AG09319 (cell line): ENCODE measurements around the gene RNF167.
"Not testable (repeated sequence)": the region's sequence is repeated elsewhere in the genome, so short reads cannot be mapped to it uniquely, and the experiment has no call there.

Experiments used
- DNase-seq: peaks from one replicate; pipeline ENCODE4 v3.0.0-alpha.2; 2010; ENCODE audit warnings: low read depth; ENCODE audit errors: extremely low read depth
- TF ChIP-seq, protein P1 (sequence below): IDR thresholded peaks from 2 replicates; pipeline ENCODE4 v1.5.1; 2011; ENCODE audit warnings: low read depth, mild to moderate bottlenecking, inconsistent platforms, low read length, moderate library complexity

Gene RNF167

DNA sequence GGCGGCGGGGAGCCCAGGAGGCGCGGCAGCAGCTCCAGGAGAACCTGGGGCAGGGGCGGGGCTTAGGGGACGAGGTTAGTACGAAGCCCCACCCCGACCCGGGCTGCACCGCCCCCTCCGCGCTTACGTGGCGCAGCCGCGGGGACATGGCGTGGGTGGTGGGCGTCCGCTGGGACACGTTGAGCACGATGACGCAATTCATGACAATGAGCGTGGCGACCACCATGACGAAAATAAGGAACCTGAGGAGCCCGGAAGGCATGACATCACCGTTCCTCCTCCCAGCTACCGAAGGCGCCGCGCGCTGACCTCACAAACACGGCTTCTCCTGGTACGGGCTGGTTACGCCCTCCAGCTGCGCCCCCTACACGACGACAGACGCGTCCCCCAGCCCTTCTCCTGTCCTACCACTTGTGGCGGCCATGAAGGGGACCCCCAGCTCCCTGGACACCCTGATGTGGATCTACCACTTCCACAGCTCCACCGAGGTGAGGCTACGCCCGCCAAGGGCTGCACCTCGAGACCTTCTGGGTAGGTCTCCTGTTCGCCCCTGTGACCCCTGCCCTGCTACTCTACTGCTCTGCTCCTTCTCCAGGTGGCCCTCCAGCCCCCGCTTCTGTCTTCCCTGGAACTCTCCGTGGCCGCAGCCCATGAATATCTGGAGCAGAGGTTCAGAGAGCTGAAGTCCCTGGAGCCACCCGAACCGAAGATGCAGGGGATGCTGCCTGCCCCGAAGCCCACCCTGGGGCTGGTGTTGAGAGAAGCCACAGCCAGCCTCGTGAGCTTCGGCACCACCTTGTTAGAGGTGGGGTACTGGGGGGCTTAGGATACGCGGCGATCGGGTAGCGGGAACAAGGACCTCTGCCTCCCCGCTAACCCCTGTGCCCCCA is 40.5 kb upstream of the RNF167 start, which contains the start of gene C17orf107:
TSS of gene C17orf107 (plus strand) at position 196 of the 890 bp plus-strand sequence. CDS start at position 423, 227 bp downstream.
- DNase-seq, result peak; percentile 28
- TF ChIP-seq, protein P1, sequence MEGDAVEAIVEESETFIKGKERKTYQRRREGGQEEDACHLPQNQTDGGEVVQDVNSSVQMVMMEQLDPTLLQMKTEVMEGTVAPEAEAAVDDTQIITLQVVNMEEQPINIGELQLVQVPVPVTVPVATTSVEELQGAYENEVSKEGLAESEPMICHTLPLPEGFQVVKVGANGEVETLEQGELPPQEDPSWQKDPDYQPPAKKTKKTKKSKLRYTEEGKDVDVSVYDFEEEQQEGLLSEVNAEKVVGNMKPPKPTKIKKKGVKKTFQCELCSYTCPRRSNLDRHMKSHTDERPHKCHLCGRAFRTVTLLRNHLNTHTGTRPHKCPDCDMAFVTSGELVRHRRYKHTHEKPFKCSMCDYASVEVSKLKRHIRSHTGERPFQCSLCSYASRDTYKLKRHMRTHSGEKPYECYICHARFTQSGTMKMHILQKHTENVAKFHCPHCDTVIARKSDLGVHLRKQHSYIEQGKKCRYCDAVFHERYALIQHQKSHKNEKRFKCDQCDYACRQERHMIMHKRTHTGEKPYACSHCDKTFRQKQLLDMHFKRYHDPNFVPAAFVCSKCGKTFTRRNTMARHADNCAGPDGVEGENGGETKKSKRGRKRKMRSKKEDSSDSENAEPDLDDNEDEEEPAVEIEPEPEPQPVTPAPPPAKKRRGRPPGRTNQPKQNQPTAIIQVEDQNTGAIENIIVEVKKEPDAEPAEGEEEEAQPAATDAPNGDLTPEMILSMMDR, result no peak

DNA sequence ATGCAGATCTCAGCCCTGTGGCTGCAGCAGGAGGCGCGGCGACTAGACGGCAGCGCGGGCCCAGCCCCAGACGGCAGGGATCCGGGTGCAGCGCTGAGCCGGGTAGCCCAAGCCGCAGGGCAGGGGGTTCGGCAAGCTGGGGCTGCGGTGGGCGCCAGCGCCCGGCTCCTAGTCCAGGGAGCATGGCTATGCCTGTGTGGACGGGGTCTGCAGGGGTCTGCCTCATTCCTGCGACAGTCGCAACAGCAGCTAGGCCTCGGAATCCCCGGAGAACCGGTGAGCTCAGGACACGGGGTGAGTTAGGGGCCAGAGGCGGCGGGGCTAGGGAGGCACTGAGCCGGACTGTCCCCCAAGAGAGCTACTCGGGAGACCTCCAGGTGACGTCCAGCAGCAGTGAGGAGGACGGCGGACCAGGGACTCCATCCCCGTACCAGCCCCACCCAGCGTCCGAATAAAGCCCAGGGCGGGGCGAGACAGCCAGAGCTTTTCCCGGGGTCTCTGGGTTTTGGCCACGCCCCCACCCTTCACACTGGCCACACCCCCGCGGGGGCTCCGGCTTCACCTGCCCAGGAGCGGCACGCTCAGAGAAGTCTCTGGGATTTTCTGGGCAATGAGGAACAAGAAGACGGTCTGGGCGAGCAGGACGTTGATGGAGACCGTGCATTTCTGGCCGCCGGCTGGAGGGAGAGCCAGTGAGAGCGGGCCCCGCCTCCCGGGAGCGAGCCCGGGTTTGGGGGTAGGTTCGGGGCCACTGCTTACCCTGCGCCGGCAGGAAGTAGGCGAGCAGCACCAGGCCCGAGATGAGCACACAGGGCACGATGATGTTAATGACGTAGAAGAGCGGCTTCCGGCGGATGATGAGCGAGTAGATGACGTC is 39.6 kb upstream of the RNF167 start:
- TF ChIP-seq, protein P1, result no peak
- no peak for DNase-seq

DNA sequence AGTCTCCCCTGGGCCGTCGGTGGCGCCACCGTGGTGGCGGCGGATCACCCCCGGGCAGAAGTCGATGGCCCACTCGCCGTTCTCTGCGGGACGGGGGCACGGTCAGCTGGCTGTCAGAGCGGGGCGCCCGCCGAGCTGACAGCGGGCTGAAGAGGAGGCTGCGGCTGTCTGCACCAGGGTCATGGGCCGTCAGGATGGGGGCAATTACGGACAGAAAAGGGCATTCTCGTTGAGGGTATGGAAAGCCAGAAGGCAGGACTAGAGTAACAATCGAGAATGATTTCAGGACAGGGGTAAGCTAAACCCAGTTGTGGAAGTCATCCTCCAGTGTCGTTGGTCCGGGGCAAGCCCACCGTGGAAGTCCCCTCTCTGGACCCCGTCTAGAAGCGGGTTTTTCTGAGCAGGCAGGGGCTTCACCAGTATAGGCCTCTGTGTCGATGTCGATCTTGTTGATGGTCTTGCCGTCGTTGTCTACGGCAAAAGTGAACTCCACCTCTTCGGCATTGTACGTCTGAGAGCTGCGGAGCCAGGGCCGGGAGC is 38.9 kb upstream of the RNF167 start:
- no peak for DNase-seq
- TF ChIP-seq, protein P1, result no peak

DNA sequence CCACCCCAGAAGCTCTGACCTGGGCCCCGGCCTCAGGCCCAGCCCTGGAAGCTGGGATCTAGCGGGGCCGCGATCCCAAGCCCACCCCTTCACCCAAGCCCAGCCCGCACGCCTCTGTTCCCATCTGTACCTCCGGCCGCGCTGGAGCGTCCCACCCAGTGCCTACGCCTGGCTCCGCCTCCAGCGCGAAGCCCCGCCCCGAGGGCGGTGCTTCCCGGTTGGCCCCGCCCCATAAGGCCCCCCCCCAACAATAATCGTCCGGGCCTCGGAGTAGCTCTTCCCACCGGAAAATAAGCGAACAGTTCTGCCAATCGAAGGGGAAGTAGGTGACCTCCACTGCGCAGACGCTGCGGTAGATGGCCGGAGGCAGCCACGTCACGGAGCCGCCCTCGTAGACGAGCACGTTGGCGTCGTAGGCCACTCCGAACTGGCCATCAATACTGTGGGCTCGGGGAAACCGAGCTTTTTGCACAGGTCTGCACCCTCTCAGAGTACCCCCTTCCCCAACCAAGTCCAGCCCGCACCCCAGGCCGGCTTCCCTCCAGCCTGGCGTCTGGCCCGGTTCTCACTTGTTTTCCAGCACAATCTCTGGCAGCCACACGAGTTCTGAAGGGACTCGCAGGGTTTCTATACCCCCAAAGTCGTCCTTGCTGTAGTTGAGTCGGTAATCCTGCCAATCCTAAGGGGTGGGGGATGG is 38.3 kb upstream of the RNF167 start:
- no peak for DNase-seq
- TF ChIP-seq, protein P1, result no peak

DNA sequence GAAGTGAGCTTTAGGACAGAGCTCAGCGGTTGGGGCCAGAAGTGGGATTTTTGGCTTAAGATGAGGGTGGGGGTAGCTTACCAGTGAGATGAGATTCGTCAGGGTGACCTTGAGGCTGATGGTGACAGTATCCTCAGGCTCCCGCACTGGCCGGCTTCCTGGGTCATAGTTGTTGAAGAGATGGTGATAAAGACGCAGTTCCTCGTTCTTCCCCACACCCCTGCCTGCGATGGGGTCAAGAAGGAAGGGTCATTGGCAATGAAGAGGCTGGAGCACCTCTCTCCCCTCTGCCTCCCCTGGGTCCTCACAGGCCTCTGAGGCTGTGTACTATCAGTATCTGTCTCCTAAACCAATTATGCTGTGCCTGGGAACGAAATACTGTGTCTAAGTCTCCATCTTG is 37.5 kb upstream of the RNF167 start:
- TF ChIP-seq, protein P1, result no peak
- DNase-seq, result no peak

DNA sequence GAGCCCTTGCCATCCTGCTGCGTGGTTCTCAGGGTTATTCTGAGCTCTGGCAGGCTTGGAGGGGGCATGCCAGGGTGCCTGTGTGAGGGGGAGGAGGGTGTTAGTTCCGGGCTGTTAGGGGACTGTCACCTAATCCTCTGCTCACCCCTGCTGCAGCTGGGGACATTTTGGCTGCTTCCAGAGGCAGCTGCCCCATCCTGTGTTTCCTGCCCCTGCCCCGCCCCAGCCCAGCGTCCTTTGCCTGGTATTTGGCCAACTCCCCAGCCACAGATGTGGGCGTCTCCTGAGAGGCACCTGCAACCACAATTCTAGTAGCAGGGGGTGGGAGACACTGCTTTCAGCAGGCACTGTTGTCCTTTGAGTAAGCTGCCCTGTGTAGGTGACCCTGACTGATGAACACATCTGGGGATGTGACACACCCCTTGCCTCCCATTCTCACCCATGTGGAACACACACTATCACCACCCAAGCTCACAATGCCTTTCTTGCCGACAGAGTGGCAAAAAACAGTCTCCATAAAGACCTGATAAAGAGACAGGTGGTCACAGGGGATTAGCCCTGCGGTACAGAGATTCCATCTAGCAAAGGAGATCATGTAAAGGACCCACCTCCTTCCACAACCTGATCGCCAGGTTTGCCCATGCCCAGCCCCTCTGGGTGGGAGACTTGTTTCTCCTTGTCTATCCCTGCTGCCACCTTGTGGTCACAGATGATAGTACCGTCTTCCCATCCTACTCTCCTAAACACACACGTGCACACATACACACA is 36.8 kb upstream of the RNF167 start, which contains the start of gene CHRNE:
TSS of gene CHRNE (minus strand) at position 48 of the 768 bp plus-strand sequence. CDS start at position 13, 35 bp downstream.
- peak; percentile 52 for DNase-seq

DNA sequence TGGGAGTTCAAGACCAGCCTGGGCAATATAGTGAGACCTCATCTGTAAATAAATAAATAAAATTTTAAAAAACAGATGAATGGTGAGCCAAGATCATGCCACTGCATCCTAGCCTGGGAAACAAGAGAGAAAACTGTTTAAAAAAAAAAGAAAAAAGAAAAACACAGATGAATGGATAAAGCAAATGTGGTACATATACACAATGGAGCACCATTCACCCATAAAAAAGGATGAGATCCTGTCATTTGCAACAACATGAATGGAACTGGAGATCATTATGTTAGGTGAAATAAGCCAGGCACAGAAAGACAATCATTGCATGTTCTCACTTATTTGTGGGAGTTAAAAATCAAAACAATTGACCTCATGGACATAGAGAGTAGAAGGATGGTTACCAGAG is 33.4 kb upstream of the RNF167 start:
- not testable (repeated sequence) for DNase-seq

More for the DNA sequence above, 36.8 kb upstream of the RNF167 start, which contains the start of gene CHRNE:
- TF ChIP-seq, protein P1, result peak; percentile 78
